ENCODE results near the gene CISH. TPM values are rescaled to one million over a fixed set of nuclear protein-coding genes. Genes with fewer than 3 reads are reported as not detected.

CISH gene
- total RNA-seq, 1 experiment from 2014 or later = 1.7 TPM

GRCh38 chr3:50605901-50606326, 5.7 kb downstream of the CISH start:
- H3K23me2 ChIP-seq (ENCODE audit: insufficient read length, low read depth, low read length, poor library complexity, severe bottlenecking) = no peaks in the 10 kb centered on the region
- no peaks in the 10 kb centered on the region for H4K20me1 ChIP-seq (ENCODE audit: control insufficient read depth, insufficient read depth, insufficient read length)
- no peak overlapping the region for H3K18ac ChIP-seq (ENCODE audit: insufficient read length, low read depth, low read length)
- no peaks in the 10 kb centered on the region for H3K79me2 ChIP-seq (ENCODE audit: insufficient read depth, low read length)
- H3K9ac ChIP-seq (ENCODE audit: extremely low read depth, insufficient read length, low read length) = no peak overlapping the region
- no peak overlapping the region for H3K23ac ChIP-seq (ENCODE audit: insufficient read length, low read depth, low read length)
- no peak for DNase-seq
- H3K4me2 ChIP-seq (ENCODE audit: insufficient read depth, insufficient read length, low read length) = no peak overlapping the region
- Mint-ChIP-seq H3K4me3 (no peak overlapping the region), H3K36me3 (ENCODE audit: insufficient read depth in 1 of 3, low read depth in 3 of 3) (peaks cover 0 to 1% (median 0%) of the 10 kb centered on the region in 3 experiments; a peak in 1 of 7 replicates), H3K9me3 (no peaks in the 10 kb centered on the region), H3K4me1 (peaks cover 7% of the 10 kb centered on the region in 2 experiments), H3K27ac (peak overlapping the region in 1 of 3 experiments; percentile 65; a peak in 1 of 7 replicates), H3K27me3 (ENCODE audit: low read depth) (peaks cover 18% of the 10 kb centered on the region)
- no peak overlapping the region for H4K91ac ChIP-seq (ENCODE audit: insufficient read length, low read depth, low read length)
- no peak overlapping the region for H3K4ac ChIP-seq (ENCODE audit: low read depth, low read length)
- no peak overlapping the region for H4K8ac ChIP-seq (replicated peaks; ENCODE audit: insufficient read length, low read depth, low read length)
- H2BK12ac ChIP-seq (ENCODE audit: insufficient read length, low read depth, low read length) = no peak overlapping the region
- H3T11ph ChIP-seq (ENCODE audit: low read length) = no peak overlapping the region
- H2BK120ac ChIP-seq (ENCODE audit: low read depth, low read length, poor library complexity, severe bottlenecking) = no peak overlapping the region
- no peak overlapping the region for H4K5ac ChIP-seq (ENCODE audit: insufficient read length, low read depth, low read length)
- TF ChIP-seq CTCF (conservative IDR thresholded peaks at IDR 0.05) = no peak
- no peak overlapping the region for H2BK15ac ChIP-seq (ENCODE audit: low read depth, low read length)
- H3K79me1 ChIP-seq (ENCODE audit: insufficient read depth, low read depth, low read length, poor library complexity, severe bottlenecking) = no peaks in the 10 kb centered on the region
- H2AFZ ChIP-seq (ENCODE audit: low read length) = no peak overlapping the region
- no peak overlapping the region for H2AK5ac ChIP-seq (ENCODE audit: insufficient read length, low read length)
- H3K56ac ChIP-seq (ENCODE audit: insufficient read length, low read depth, low read length) = no peak overlapping the region
- no peak overlapping the region for H3K14ac ChIP-seq (ENCODE audit: insufficient read depth, low read length)
- H3K27me3 ChIP-seq (ENCODE audit: insufficient read depth, low read length) = peaks cover 5% of the 10 kb centered on the region; the same call in 1 of the 2 replicates
- no peak overlapping the region for H2BK20ac ChIP-seq (ENCODE audit: low read depth, low read length, poor library complexity, severe bottlenecking)
- WGBS (ENCODE audit: extremely low coverage, insufficient read length, low lambda C conversion rate) = no CpG with 5 or more reads among the region's 5 CpGs
- no peak overlapping the region for H2BK5ac ChIP-seq (ENCODE audit: insufficient read length, low read length)
- H3K27ac ChIP-seq (ENCODE audit: insufficient read length, low read depth, low read length) = no peak overlapping the region
- no peaks in the 10 kb centered on the region for H3K4me1 ChIP-seq (ENCODE audit: insufficient read depth, low read length)
- no peaks in the 10 kb centered on the region for H3K9me3 ChIP-seq (ENCODE audit: control insufficient read depth, low read depth, low read length)

Data from H9 (cell line).